Measurements from ENCODE around the gene SERPINC1. TPM values are rescaled to one million over a fixed set of nuclear protein-coding genes. Genes with fewer than 3 reads are reported as not detected.

The SERPINC1 gene
- polyA plus RNA-seq, 1 donor from 2014 or later: not detected

- TF ChIP-seq EZH2 (IDR thresholded peaks at IDR 0.05; ENCODE audit: borderline replicate concordance, insufficient read depth, low read length, poor library complexity, severe bottlenecking) (no peak), TAF1 (IDR thresholded peaks at IDR 0.05; ENCODE audit: low read depth) (no peak), EP300 (conservative IDR thresholded peaks at IDR 0.05; ENCODE audit: poor library complexity, severe bottlenecking) (no peak), SMC3 (conservative IDR thresholded peaks at IDR 0.05; ENCODE audit: poor library complexity) (no peak), REST (IDR thresholded peaks at IDR 0.05; ENCODE audit: borderline replicate concordance) (no peak), RAD21 (conservative IDR thresholded peaks at IDR 0.05) (no peak), POLR2AphosphoS5 (IDR thresholded peaks at IDR 0.05) (no peak), MXI1 (conservative IDR thresholded peaks at IDR 0.05; ENCODE audit: poor library complexity, severe bottlenecking) (no peak)
- TF ChIP-seq, protein P1, sequence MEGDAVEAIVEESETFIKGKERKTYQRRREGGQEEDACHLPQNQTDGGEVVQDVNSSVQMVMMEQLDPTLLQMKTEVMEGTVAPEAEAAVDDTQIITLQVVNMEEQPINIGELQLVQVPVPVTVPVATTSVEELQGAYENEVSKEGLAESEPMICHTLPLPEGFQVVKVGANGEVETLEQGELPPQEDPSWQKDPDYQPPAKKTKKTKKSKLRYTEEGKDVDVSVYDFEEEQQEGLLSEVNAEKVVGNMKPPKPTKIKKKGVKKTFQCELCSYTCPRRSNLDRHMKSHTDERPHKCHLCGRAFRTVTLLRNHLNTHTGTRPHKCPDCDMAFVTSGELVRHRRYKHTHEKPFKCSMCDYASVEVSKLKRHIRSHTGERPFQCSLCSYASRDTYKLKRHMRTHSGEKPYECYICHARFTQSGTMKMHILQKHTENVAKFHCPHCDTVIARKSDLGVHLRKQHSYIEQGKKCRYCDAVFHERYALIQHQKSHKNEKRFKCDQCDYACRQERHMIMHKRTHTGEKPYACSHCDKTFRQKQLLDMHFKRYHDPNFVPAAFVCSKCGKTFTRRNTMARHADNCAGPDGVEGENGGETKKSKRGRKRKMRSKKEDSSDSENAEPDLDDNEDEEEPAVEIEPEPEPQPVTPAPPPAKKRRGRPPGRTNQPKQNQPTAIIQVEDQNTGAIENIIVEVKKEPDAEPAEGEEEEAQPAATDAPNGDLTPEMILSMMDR (IDR thresholded peaks at IDR 0.05; ENCODE audit: poor library complexity, severe bottlenecking): no peak
- Histone ChIP-seq H4K20me1 (ENCODE audit: insufficient read depth) (no peaks in the 10 kb centered on the region), H2AFZ (ENCODE audit: low read depth, low read length) (peak overlapping the region; percentile 81), H3K36me3 (ENCODE audit: insufficient read depth, low read length) (peaks cover 6% of the 10 kb centered on the region), H3K9me2 (ENCODE audit: insufficient read depth, low read length) (no peaks in the 10 kb centered on the region), H3K4me3 (ENCODE audit: low read length) (peak overlapping the region; percentile 93), H3K27ac (ENCODE audit: low read length) (peak overlapping the region; percentile 91), H3F3A (ENCODE audit: insufficient read depth, low read length, poor library complexity, severe bottlenecking) (peaks cover 7% of the 10 kb centered on the region), H3K9me3 (ENCODE audit: low read length) (no peaks in the 10 kb centered on the region), H3K27me3 (ENCODE audit: insufficient read depth, low read depth, low read length) (no peaks in the 10 kb centered on the region), H3K79me2 (replicated peaks; ENCODE audit: insufficient read depth, low read length) (peaks cover 27% of the 10 kb centered on the region), H3K4me2 (ENCODE audit: low read length) (peak overlapping the region; percentile 54), H3K9ac (ENCODE audit: low read length) (peak overlapping the region; percentile 95)
Observed at GRCh38 chr1:173869021-173869359, 48.1 kb downstream of the SERPINC1 start.

DNA sequence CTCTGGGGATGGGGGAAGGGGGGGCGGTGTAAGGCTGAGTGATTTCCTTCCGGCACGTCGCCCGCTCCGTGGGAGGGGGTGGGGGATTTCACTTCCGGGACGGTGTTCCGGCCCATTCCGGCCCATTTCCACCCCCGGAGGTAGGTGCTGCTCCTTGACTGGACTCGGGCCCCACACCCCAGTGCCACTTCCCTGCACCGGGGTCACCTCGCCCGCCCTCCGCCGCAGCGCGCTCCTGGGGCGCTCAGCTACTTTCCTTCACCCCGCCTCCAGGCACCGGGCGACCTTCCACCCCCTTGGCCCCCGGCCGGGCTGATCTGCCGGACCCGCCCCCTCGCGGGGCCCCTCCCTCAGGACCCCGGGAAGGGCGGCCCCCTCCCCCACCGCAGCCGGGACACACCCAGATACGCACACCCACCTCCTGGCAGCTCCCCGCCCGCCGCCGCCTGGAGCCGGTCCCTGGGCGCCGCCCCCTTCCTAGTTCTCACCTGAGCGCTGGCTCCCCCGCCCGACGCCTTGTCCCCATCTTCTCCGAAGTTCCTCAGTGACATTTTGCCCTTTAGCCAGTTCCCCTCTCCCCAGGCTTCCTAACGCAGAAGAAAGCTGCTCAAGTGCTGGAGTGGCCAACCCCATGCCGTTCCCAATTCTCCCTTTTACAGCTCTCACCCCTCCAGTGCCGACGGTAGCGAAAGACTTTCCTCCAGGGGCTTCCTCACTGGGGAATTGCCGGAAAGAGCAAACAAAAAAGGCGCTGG, 48.7 kb downstream of the SERPINC1 start, which contains the start of gene ZBTB37:
Gene ZBTB37 (plus strand): TSS at position 115 of the 755 bp plus-strand sequence. CDS start 1,846 bp downstream, outside the sequence.
- Histone ChIP-seq H3K36me3 (ENCODE audit: insufficient read depth, low read length) (peaks cover 6% of the 10 kb centered on the region), H3K9me2 (ENCODE audit: insufficient read depth, low read length) (no peaks in the 10 kb centered on the region), H4K20me1 (ENCODE audit: insufficient read depth) (no peaks in the 10 kb centered on the region), H3K9ac (ENCODE audit: low read length) (peak within 1 kb of the TSS; percentile 95), H3K4me3 (ENCODE audit: low read length) (peak within 1 kb of the TSS; percentile 93), H3K27ac (ENCODE audit: low read length) (peak within 1 kb of the TSS; percentile 91), H3K79me2 (replicated peaks; ENCODE audit: insufficient read depth, low read length) (peaks cover 27% of the 10 kb centered on the region), H2AFZ (ENCODE audit: low read depth, low read length) (peak within 1 kb of the TSS; percentile 84), H3F3A (ENCODE audit: insufficient read depth, low read length, poor library complexity, severe bottlenecking) (peaks cover 7% of the 10 kb centered on the region), H3K9me3 (ENCODE audit: low read length) (no peaks in the 10 kb centered on the region), H3K27me3 (ENCODE audit: insufficient read depth, low read depth, low read length) (no peaks in the 10 kb centered on the region), H3K4me2 (ENCODE audit: low read length) (peak within 1 kb of the TSS; percentile 54)
- TF ChIP-seq TAF1 (IDR thresholded peaks at IDR 0.05; ENCODE audit: low read depth) (no peak), RAD21 (conservative IDR thresholded peaks at IDR 0.05) (peak; percentile 14)
